ENCODE measurements around the gene C2orf72. TPM values are rescaled to one million over a fixed set of nuclear protein-coding genes. Genes with fewer than 3 reads are reported as not detected.

C2orf72 gene
- total RNA-seq, 4 donors from 2014 or later, result 0.55 TPM; not detected in 3

GRCh38 chr2:231052494-231053451 is 15.4 kb downstream of the C2orf72 start:
- intact Hi-C loops (cut with DNase I; ENCODE audit: low total_unique reads), result no loop called here
- Histone ChIP-seq H3K4me1 (no peaks in the 10 kb centered on the region), H3K4me3 (peak overlapping the region; percentile 48 to 61), H3K27ac (peak overlapping the region; percentile 57 to 66), H3K27me3 (no peaks in the 10 kb centered on the region), H3K36me3 (no peaks in the 10 kb centered on the region), H3K9me3 (no peaks in the 10 kb centered on the region)
- peak; percentile 68 to 79 for DNase-seq
- TF ChIP-seq POLR2A (IDR thresholded peaks at IDR 0.05), result no peak
- TF ChIP-seq CTCF (IDR thresholded peaks at IDR 0.05), result peak; percentile 85 to 94 (median 90)

- H3K9me3 ChIP-seq, result no peaks in the 10 kb centered on the region
- no peak for DNase-seq
- intact Hi-C loops (cut with DNase I; ENCODE audit: low total_unique reads), result no loop called here
- H3K27me3 ChIP-seq, result no peaks in the 10 kb centered on the region
- H3K4me1 ChIP-seq, result peaks cover 0 to 5% of the 10 kb centered on the region in 2 donors
- no peaks in the 10 kb centered on the region for H3K36me3 ChIP-seq
- no peak overlapping the region for H3K27ac ChIP-seq
- H3K4me3 ChIP-seq, result no peak overlapping the region
- TF ChIP-seq POLR2A (IDR thresholded peaks at IDR 0.05), result no peak
Measured at GRCh38 chr2:231053846-231054245, 16.5 kb downstream of the C2orf72 start.

- peak within 1 kb of the TSS; percentile 97 to 99 for H3K4me3 ChIP-seq
- peaks cover 0 to 5% of the 10 kb centered on the region in 2 donors for H3K4me1 ChIP-seq
- intact Hi-C loops (cut with DNase I; ENCODE audit: low total_unique reads), result no loop called here
- no peaks in the 10 kb centered on the region for H3K9me3 ChIP-seq
- DNase-seq, result peak; percentile 93
- no peaks in the 10 kb centered on the region for H3K36me3 ChIP-seq
- peak in 1 of 2 donors; percentile 33 for TF ChIP-seq POLR2A (IDR thresholded peaks at IDR 0.05)
- peak; percentile 91 to 95 (median 94) for TF ChIP-seq CTCF (IDR thresholded peaks at IDR 0.05)
- H3K27me3 ChIP-seq, result no peaks in the 10 kb centered on the region
- H3K27ac ChIP-seq, result peak within 1 kb of the TSS; percentile 92 to 95
Measured at GRCh38 chr2:231056453-231057416, 19.4 kb downstream of the C2orf72 start, which contains the start of gene PSMD1. TSS of gene PSMD1 (plus strand) at chr2:231056867. CDS start at chr2:231057026, 159 bp downstream.

GRCh38 chr2:231057590-231057989 is 20.3 kb downstream of the C2orf72 start:
- H3K4me3 ChIP-seq, result peak overlapping the region; percentile 97 to 99
- TF ChIP-seq POLR2A (IDR thresholded peaks at IDR 0.05) (no peak), CTCF (IDR thresholded peaks at IDR 0.05) (no peak)
- no peaks in the 10 kb centered on the region for H3K27me3 ChIP-seq
- peak overlapping the region in 1 of 2 donors; percentile 95 for H3K27ac ChIP-seq
- peaks cover 0 to 5% of the 10 kb centered on the region in 2 donors for H3K4me1 ChIP-seq
- H3K36me3 ChIP-seq, result no peaks in the 10 kb centered on the region
- intact Hi-C loops (cut with DNase I; ENCODE audit: low total_unique reads), result no loop called here
- no peaks in the 10 kb centered on the region for H3K9me3 ChIP-seq
- DNase-seq, result no peak

- TF ChIP-seq POLR2A (IDR thresholded peaks at IDR 0.05), result no peak
- TF ChIP-seq CTCF (IDR thresholded peaks at IDR 0.05), result no peak
- H3K27me3 ChIP-seq, result no peaks in the 10 kb centered on the region
- H3K4me3 ChIP-seq, result no peak overlapping the region
- H3K9me3 ChIP-seq, result no peaks in the 10 kb centered on the region
- no peak for DNase-seq
- peaks cover 0 to 5% of the 10 kb centered on the region in 2 donors for H3K4me1 ChIP-seq
- H3K27ac ChIP-seq, result no peak overlapping the region
- intact Hi-C loops (cut with DNase I; ENCODE audit: low total_unique reads), result no loop called here
- no peaks in the 10 kb centered on the region for H3K36me3 ChIP-seq
Measured at GRCh38 chr2:231058761-231059550, 21.6 kb downstream of the C2orf72 start.

Measured in uterus (tissue), 4 donors.